ENCODE results near the gene RPS3A.
"Not testable (repeated sequence)": the region's sequence is repeated elsewhere in the genome, so short reads cannot be mapped to it uniquely, and the experiment has no call there.

RPS3A gene

DNA sequence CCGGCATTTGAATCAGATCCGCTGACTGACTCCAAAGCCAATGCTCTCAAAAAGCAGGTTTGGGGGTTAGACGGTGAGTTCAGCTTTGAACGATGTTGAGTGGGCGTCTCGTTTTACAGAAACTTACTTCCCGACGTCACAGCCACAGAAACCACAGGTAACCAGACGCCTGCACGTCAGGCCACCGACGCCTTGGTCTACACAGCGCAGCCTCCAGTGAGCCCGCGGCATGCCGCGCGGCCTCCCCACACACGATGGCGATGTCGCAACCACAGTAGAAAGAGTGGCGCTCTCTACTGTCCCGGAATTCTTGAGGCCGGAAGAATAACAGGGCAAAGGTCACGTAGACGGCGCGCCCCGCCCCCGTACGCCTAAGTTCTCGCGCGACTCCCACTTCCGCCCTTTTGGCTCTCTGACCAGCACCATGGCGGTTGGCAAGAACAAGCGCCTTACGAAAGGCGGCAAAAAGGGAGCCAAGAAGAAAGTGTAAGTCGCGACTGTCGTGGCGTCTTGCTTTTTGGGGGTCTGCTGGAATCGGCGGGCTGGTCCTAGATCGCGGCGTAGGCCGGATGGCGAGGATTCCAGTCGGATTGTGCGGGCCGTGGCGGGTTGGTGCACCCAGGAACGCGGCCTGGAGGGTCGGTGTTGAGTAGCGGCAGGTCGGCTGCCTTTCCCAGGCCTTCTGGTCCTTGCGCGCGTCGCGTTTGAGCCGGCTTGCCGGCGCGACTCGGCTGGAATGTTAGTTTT, at the start of gene RPS3A:
TSS of gene RPS3A (plus strand) at position 400 of the 747 bp plus-strand sequence. CDS start at position 425, 25 bp downstream.
- peak; percentile 81 to 96 for DNase-seq

DNA sequence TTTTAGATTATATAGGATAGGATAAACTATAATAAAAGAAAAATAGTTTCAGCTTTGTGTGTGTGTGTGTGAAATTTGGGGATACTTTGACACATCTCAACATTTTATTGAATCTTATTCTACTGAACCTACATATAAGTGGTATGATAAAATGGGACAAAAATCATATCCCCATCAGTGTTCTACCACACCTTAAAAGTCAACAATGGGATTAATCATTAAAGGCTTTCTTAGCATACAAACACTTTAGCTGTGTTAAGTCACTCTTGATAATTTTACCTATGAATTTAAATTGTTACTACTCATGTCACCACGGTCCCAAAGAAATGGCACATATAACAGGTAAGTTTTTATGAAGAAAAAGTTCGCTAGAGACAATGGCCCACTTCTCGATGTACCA, 46.6 kb upstream of the RPS3A start:
- DNase-seq: no peak

GRCh38 chr4:151055539-151055938, 43.9 kb upstream of the RPS3A start:
- DNase-seq: no peak

DNA sequence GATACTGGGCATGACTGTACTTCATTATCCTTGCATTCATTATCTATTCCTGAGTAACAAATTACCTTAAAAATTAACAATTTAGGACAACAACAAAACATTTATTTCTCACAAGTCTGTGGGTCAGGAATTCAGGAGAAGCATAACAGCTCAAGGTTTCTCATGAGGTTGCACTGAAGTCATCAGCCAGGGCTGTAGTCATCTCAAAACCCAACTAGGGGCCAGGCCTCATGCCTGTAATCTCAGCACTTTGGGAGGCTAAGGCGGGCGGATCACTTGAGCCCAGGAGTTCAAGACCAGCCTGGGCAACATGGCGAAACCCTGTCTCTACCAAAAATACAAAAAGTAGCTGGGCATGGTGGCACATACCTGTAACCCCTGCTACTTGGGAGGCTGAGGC, 36.3 kb upstream of the RPS3A start:
- DNase-seq: not testable (repeated sequence)

GRCh38 chr4:151067316-151067970, 32.0 kb upstream of the RPS3A start:
- DNase-seq: no peak

DNA sequence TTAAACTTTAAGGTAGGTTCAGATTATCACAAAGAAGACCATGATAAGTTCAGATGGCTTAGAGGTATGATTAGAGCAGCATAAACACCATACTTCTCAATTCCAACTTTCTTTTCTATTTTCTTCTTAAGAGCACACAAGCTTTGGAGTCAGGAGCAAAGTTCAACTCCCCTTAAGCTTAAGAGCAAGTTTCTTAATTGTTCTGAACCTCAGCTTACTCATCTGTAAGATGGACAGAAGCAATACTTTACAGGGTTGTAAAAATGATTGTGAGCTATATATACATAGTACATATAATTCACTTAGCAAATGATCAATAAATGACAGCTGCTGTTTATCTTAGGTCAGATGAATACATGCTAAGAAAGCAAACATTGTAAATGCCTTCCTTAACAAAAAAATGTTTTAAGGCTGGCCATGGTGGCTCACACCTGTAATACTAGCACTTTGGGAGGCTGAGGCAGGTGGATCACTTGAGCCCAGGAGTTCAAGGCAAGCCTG, 25.0 kb upstream of the RPS3A start:
- no peak for DNase-seq

- not testable (repeated sequence) for DNase-seq
Measured at GRCh38 chr4:151077978-151078377, 21.4 kb upstream of the RPS3A start.

DNA sequence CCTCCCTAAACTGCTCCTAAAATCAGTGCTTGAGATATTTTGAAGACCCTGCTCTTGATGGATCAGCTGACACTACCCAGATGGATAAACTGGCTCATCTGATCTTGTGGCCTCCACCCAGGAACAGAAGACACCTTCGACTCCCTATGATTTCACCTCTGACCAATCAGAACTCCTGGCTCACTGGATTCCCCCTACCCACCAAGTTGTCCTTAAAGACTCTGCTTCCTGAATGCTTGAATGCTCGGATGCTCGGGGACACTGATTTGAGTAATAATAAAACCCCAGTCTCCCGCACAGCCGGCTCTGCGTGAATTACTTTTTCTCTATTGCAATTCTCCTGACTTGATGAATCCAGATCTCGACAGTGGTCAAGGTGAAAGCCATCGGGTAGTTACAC, 12.0 kb upstream of the RPS3A start:
- no peak for DNase-seq

DNA sequence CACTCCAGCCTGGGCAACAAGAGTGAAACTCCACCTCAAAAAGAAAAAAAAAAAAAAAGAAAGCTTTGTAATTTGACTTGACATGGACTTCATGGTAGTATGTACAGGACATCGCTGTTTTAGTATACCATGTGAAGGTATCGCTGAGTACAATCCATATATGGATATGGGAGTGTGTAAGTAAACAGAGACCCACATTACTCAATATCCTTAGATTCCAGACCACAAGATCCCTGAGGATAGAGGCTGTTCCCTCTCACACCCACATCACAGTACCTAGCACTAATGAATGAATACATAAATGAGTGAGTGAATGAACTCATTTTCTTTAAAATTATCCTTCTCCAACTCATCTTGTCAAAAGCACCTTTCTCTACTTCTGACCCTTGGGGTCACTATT, 8.4 kb upstream of the RPS3A start:
- no peak for DNase-seq

DNA sequence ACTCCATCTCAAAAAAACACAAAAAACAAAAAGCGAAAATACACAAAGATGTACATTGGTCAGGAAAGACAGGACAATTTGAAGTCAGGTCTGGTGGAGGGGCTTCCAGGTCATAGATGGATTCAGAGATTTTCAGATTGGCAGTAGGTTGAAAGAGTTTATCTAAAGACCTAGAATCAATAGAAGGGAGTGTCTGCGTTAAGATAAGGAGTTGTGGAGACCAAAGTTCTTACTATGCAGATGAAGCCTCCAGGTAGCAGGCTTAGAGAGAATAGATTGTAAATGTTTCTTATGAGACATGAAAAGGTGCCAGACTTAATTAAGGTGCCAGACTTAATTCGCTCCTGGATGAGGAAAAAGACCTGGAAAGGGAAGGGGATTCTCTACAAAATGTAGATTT, 6.9 kb upstream of the RPS3A start:
- DNase-seq: no peak

- no peak for DNase-seq
Measured at GRCh38 chr4:151093203-151093602, 6.2 kb upstream of the RPS3A start.

GRCh38 chr4:151094290-151094751, 5.1 kb upstream of the RPS3A start:
- DNase-seq: no peak

GRCh38 chr4:151095142-151095541, 4.3 kb upstream of the RPS3A start:
- DNase-seq: no peak

GRCh38 chr4:151097759-151098158, 1.7 kb upstream of the RPS3A start:
- DNase-seq: no peak

GRCh38 chr4:151098979-151099228, 524 bp upstream of the RPS3A start:
- DNase-seq: no peak

DNA sequence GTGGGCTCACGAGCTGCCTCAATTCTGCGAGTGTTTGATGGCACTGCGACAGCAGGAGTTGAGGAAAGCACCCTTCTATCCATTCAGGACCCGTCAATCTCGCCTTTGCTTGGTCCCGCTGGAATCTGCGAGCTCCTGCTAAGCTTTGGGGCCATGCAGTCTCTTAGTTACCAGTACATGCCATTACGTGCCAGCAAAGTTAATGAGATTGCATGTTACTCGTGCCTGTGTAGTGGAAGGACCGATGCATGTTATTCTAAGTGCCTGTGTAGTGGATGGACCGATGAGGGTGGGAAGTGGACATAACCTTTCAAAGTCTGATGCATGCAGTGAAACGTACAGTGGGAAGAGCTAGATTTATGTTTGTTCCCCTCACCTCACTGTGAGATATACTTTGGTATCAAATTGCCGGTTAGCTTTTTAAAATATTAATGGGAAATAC, 569 bp downstream of the RPS3A start:
- DNase-seq: no peak

DNA sequence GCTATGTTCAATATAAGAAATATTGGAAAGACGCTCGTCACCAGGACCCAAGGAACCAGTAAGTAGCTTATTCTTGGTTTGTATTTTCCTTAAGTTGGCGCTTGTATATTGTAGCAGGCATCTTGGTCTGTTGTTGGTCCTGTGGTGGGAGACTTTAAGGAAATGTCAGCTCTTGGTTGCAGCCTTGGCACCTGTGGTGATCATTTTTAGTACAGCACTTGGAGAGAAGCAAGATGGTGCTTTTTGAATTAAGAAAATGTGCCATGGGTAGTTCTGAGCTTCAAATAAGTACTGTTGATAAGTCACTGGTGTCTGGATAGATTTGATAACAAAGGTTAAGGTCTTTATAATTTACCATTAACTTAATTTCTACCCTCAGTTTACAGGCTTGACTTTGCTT, 1.1 kb downstream of the RPS3A start:
- DNase-seq: no peak

GRCh38 chr4:151103758-151104157, 4.3 kb downstream of the RPS3A start:
- no peak for DNase-seq

- DNase-seq: no peak
Measured at GRCh38 chr4:151104621-151105020, 5.2 kb downstream of the RPS3A start.

GRCh38 chr4:151105454-151106032, 6.1 kb downstream of the RPS3A start:
- no peak for DNase-seq

DNA sequence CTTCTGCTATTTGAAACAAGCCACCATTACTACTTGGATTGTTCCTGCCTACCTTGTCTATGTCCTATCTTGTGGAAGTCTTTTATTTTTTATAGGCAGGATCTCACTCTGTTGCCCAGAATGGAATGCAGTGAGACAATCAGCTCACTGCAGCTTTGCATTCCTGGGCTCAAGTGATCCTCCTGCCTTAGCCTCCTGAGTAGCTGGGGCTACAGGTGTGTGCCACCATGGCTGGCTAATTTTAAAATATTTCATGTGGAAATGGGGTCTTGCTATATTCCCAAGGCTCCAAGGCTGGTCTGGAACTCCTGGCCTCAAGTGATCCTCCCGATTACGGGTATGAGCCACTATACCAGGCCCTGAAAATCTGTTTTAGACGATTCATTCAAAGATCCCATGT, 7.6 kb downstream of the RPS3A start:
- DNase-seq: no peak

GRCh38 chr4:151110236-151110635, 10.8 kb downstream of the RPS3A start:
- no peak for DNase-seq

- no peak for DNase-seq
Measured at GRCh38 chr4:151114338-151114737, 14.9 kb downstream of the RPS3A start.

- DNase-seq: no peak
Measured at GRCh38 chr4:151114986-151115385, 15.6 kb downstream of the RPS3A start.
